K562 (cell line): Measurements from ENCODE around the gene TF. TPM values are rescaled to one million over a fixed set of nuclear protein-coding genes. Genes with fewer than 3 reads are reported as not detected.

Source experiments
- CTBP1 ChIP-seq: fragments of 450-650 bp; IDR thresholded peaks from 2 replicates; pipeline ENCODE4 v1.6.1; 2016; ENCODE audit warnings: borderline replicate concordance
- DNMT1 ChIP-seq: fragments of 450-650 bp; IDR thresholded peaks from 2 replicates; pipeline ENCODE4 v1.6.1; 2016; ENCODE audit warnings: antibody characterized with exemption, mild to moderate bottlenecking
- FOS ChIP-seq: IDR thresholded peaks from 3 replicates; pipeline ENCODE4 v1.6.1; 2011; ENCODE audit not compliant: insufficient read length; ENCODE audit errors: extremely low read depth
- FOSL1 ChIP-seq: fragments of 200-800 bp; sonication (Bioruptor generic); conservative IDR thresholded peaks from 2 replicates; pipeline ENCODE4 v1.6.1; 2016; ENCODE audit warnings: missing genetic modification characterization, missing compliant biosample characterization
- LEF1 ChIP-seq: fragments of 450-650 bp; IDR thresholded peaks from 2 replicates; pipeline ENCODE4 v1.6.1; 2016; ENCODE audit warnings: mild to moderate bottlenecking
- NFIC ChIP-seq: fragments of 450-650 bp; IDR thresholded peaks from 2 replicates; pipeline ENCODE4 v1.6.1; 2017; ENCODE audit warnings: mild to moderate bottlenecking, inconsistent platforms
- PTTG1 ChIP-seq: fragments of 450-650 bp; IDR thresholded peaks from 2 replicates; pipeline ENCODE4 v1.6.1; 2016; ENCODE audit warnings: low read depth, mild to moderate bottlenecking, missing genetic modification characterization, missing compliant biosample characterization
- PURB ChIP-seq: sonication (generic); formaldehyde crosslinking; IDR thresholded peaks from 2 replicates; pipeline ENCODE4 v1.9.0; 2021; ENCODE audit warnings: low read depth, mild to moderate bottlenecking, missing genetic modification reagents
- ZNF184 ChIP-seq: sonication (generic); formaldehyde crosslinking; IDR thresholded peaks from 2 replicates; pipeline ENCODE4 v1.5.0; 2020; ENCODE audit warnings: missing genetic modification reagents
- ZNF263 ChIP-seq: sonication (generic); formaldehyde crosslinking; IDR thresholded peaks from 2 replicates; pipeline ENCODE4 v1.8.0; 2022; ENCODE audit warnings: mild to moderate bottlenecking, missing genetic modification reagents, borderline replicate concordance
- ZNF431 ChIP-seq: sonication (generic); formaldehyde crosslinking; IDR thresholded peaks from 2 replicates; pipeline ENCODE4 v1.8.0; 2022; ENCODE audit warnings: mild to moderate bottlenecking, missing genetic modification reagents
- ZNF586 ChIP-seq: fragments of 450-650 bp; formaldehyde crosslinking; conservative IDR thresholded peaks from 2 replicates; pipeline ENCODE4 v1.4.0; 2020; ENCODE audit warnings: mild to moderate bottlenecking, moderate library complexity
- ZNF75A ChIP-seq: fragments of 450-650 bp; formaldehyde crosslinking; IDR thresholded peaks from 2 replicates; pipeline ENCODE4 v1.4.0; 2020; ENCODE audit warnings: mild to moderate bottlenecking
- polyA plus RNA-seq, 8 experiments: library from polyadenylated mRNA; depleted of rRNA in 4 of 8; stranded (reverse) in 5 of 8; unstranded in 3 of 8; fragments of >200 nt; fragmentation: Nextera tagmentation in 2 of 8; fragmentation: Illumina TruSeq in 1 of 8; extraction: Ambion mirVana in 2 of 8; extraction: Trizol in 1 of 8; gene quantifications; 2 replicates each; pipeline versions ENCODE4 v1.2.1 to v1.2.3, GENCODE V29; 2011 to 2014; ENCODE audit warnings: inconsistent platforms in 1 of 8, missing spikeins in 1 of 8
- total RNA-seq, 7 experiments: library from RNA; depleted of rRNA in 6 of 7; stranded (reverse); fragments of >200 nt in 6 of 7; fragmentation: Illumina TruSeq in 2 of 7; extraction: Trizol in 2 of 7; gene quantifications; 2 replicates each; pipeline versions ENCODE4 v1.2.1 to v1.2.3, GENCODE V29; 2011 to 2021; ENCODE audit warnings: low replicate concordance in 1 of 7
- TF ChIP-seq, protein P1 (sequence below): sonication (generic); formaldehyde crosslinking; IDR thresholded peaks from 2 replicates; pipeline ENCODE4 v1.8.1; 2023; ENCODE audit warnings: mild to moderate bottlenecking, missing genetic modification reagents
- TF ChIP-seq, protein P2 (sequence below): fragments of 250-450 bp; sonication (Bioruptor Pico); IDR thresholded peaks from 2 replicates; pipeline ENCODE4 v1.8.0; 2021; ENCODE audit warnings: moderate library complexity, mild to moderate bottlenecking, inconsistent platforms
- TF ChIP-seq, protein P3 (sequence below): sonication (generic); formaldehyde crosslinking; IDR thresholded peaks from 2 replicates; pipeline ENCODE4 v1.8.0; 2022; ENCODE audit warnings: missing genetic modification reagents, mild to moderate bottlenecking, borderline replicate concordance
- TF ChIP-seq, protein P4 (sequence below): fragments of 250-450 bp; sonication (Bioruptor Pico); IDR thresholded peaks from 2 replicates; pipeline ENCODE4 v1.4.0; 2020; ENCODE audit warnings: mild to moderate bottlenecking
- TF ChIP-seq, protein P5 (sequence below), 3 experiments: fragments of 200-800 bp in 1 of 3; sonication (Bioruptor generic) in 1 of 3; sonication (generic) in 1 of 3; formaldehyde crosslinking in 1 of 3; IDR thresholded peaks; 2 replicates each; pipeline versions ENCODE4 v1.6.1 to v1.8.0; 2016 to 2022; ENCODE audit warnings: mild to moderate bottlenecking in 2 of 3, missing compliant biosample characterization in 2 of 3, missing genetic modification characterization in 2 of 3, missing genetic modification reagents in 1 of 3

TF gene
- total and polyA plus RNA-seq, 9 of the 15 experiments (the other 6 are each of a cell fraction or from before 2014, with no cell fraction given), result 0.09 to 9.2 (median 3.1) TPM

DNA sequence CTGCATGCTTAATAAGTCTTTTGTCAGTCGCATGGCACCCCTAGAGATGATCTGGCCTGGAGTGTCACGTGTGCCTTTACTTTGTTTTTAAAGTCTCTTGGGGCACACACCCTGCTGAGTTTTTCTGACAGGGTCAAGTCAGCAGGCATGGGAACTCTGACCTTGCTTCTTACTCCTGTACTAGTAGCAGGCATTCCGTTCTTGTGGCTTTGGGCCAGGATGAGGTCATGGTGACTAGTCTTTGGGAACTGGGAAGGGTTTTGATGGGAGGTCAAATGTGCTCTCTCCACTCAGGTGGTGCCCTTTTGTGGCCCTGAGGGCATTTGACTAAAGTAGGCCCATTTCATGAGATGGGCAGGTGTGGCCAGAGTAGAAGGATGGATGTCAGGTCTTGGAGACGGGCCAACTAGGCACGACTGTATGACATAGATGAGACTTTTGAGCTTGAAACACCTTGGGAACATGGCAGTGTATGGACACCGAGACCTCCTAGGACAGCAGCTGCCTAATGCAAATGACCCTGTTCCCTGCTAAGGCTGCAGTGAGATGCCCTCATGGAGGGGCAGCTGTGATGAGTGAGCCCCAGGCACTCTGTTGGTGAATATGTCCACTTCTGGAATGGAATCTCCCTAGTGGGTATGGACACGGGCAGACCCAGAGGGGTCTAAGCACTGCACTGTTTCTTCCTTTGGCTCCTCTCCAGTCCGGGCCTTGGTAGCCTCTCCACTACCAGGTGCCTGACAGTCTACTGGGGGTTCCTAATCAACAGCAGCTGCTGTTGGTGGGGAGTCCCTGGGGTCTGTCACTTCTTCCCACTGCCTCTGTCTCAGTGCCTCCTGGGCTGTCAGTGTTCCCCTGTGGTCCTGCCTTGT lies 75.8 kb downstream of the TF start (continued):
- TF ChIP-seq ZNF184 (CRISPR knock-in tag) (no peak), CTBP1 (0 out of 2 replicates have a peak, but pooled peaks have one; percentile 36), NFIC (peak; percentile 80), FOSL1 (tag) (peak; percentile 70), ZNF263 (no peak), ZNF586 (CRISPR knock-in tag) (no peak), ZNF431 (CRISPR knock-in tag) (no peak), DNMT1 (no peak), ZNF75A (CRISPR knock-in tag) (no peak), PTTG1 (no peak), FOS (no peak), LEF1 (no peak), PURB (CRISPR knock-in tag) (no peak)
- TF ChIP-seq, protein P1, sequence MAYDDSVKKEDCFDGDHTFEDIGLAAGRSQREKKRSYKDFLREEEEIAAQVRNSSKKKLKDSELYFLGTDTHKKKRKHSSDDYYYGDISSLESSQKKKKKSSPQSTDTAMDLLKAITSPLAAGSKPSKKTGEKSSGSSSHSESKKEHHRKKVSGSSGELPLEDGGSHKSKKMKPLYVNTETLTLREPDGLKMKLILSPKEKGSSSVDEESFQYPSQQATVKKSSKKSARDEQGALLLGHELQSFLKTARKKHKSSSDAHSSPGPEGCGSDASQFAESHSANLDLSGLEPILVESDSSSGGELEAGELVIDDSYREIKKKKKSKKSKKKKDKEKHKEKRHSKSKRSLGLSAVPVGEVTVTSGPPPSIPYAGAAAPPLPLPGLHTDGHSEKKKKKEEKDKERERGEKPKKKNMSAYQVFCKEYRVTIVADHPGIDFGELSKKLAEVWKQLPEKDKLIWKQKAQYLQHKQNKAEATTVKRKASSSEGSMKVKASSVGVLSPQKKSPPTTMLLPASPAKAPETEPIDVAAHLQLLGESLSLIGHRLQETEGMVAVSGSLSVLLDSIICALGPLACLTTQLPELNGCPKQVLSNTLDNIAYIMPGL (CRISPR knock-in tag), result no peak
- TF ChIP-seq, protein P2, sequence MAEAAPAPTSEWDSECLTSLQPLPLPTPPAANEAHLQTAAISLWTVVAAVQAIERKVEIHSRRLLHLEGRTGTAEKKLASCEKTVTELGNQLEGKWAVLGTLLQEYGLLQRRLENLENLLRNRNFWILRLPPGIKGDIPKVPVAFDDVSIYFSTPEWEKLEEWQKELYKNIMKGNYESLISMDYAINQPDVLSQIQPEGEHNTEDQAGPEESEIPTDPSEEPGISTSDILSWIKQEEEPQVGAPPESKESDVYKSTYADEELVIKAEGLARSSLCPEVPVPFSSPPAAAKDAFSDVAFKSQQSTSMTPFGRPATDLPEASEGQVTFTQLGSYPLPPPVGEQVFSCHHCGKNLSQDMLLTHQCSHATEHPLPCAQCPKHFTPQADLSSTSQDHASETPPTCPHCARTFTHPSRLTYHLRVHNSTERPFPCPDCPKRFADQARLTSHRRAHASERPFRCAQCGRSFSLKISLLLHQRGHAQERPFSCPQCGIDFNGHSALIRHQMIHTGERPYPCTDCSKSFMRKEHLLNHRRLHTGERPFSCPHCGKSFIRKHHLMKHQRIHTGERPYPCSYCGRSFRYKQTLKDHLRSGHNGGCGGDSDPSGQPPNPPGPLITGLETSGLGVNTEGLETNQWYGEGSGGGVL (CRISPR knock-in tag), result no peak
- TF ChIP-seq, protein P3, sequence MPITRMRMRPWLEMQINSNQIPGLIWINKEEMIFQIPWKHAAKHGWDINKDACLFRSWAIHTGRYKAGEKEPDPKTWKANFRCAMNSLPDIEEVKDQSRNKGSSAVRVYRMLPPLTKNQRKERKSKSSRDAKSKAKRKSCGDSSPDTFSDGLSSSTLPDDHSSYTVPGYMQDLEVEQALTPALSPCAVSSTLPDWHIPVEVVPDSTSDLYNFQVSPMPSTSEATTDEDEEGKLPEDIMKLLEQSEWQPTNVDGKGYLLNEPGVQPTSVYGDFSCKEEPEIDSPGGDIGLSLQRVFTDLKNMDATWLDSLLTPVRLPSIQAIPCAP (CRISPR knock-in tag), result no peak
- TF ChIP-seq, protein P4, sequence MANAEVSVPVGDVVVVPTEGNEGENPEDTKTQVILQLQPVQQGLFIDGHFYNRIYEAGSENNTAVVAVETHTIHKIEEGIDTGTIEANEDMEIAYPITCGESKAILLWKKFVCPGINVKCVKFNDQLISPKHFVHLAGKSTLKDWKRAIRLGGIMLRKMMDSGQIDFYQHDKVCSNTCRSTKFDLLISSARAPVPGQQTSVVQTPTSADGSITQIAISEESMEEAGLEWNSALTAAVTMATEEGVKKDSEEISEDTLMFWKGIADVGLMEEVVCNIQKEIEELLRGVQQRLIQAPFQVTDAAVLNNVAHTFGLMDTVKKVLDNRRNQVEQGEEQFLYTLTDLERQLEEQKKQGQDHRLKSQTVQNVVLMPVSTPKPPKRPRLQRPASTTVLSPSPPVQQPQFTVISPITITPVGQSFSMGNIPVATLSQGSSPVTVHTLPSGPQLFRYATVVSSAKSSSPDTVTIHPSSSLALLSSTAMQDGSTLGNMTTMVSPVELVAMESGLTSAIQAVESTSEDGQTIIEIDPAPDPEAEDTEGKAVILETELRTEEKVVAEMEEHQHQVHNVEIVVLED (CRISPR knock-in tag), result no peak
- TF ChIP-seq, protein P5, sequence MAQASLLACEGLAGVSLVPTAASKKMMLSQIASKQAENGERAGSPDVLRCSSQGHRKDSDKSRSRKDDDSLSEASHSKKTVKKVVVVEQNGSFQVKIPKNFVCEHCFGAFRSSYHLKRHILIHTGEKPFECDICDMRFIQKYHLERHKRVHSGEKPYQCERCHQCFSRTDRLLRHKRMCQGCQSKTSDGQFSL (CRISPR knock-in tag; IDR thresholded peaks at IDR 0.05), result no peak
- TF ChIP-seq, protein P5 (tag; IDR thresholded peaks at IDR 0.05), result no peak
